HL-60 (cell line): ENCODE data around the gene EMC6.

Experiments
- DNase-seq, 2 experiments: peaks; one replicate each; pipeline ENCODE4 v3.0.0-alpha.2; 2010 to 2020; ENCODE audit warnings: low read depth in 1 of 2, low spot score in 1 of 2
- H3K27ac ChIP-seq: fragments of 250-450 bp; sonication (Bioruptor Pico); replicated peaks from 2 replicates; pipeline ENCODE4 v1.5.1; 2020; ENCODE audit warnings: mild to moderate bottlenecking, moderate library complexity
- H3K27me3 ChIP-seq: fragments of 250-450 bp; sonication (Bioruptor Pico); 2 replicates; pipeline ENCODE4 v1.5.1; 2021; ENCODE audit warnings: mild to moderate bottlenecking, moderate library complexity; ENCODE audit not compliant: insufficient read depth, poor library complexity, severe bottlenecking
- H3K4me3 ChIP-seq: replicated peaks from 2 replicates; pipeline ENCODE4 v1.5.1; 2011; ENCODE audit warnings: mild to moderate bottlenecking, control low read depth, low read length; ENCODE audit not compliant: insufficient read depth
- GABPA ChIP-seq: IDR thresholded peaks from 2 replicates; pipeline ENCODE4 v1.6.1; 2012; ENCODE audit warnings: low read depth
- POLR2AphosphoS5 ChIP-seq: IDR thresholded peaks from 2 replicates; pipeline ENCODE4 v1.6.1; 2012; ENCODE audit warnings: low read depth
- SPI1 ChIP-seq: IDR thresholded peaks from 2 replicates; pipeline ENCODE4 v1.6.1; 2012; ENCODE audit warnings: low read depth, mild to moderate bottlenecking, borderline replicate concordance
- TF ChIP-seq, protein P1 (sequence below): IDR thresholded peaks from one replicate; pipeline ENCODE4 v1.5.1; 2011; ENCODE audit warnings: low read length, control low read depth, inconsistent platforms; ENCODE audit not compliant: insufficient read depth
- TF ChIP-seq, protein P2 (sequence below): IDR thresholded peaks from 2 replicates; pipeline ENCODE4 v1.6.1; 2012; ENCODE audit warnings: low read depth; ENCODE audit not compliant: insufficient replicate concordance

EMC6 gene

DNA sequence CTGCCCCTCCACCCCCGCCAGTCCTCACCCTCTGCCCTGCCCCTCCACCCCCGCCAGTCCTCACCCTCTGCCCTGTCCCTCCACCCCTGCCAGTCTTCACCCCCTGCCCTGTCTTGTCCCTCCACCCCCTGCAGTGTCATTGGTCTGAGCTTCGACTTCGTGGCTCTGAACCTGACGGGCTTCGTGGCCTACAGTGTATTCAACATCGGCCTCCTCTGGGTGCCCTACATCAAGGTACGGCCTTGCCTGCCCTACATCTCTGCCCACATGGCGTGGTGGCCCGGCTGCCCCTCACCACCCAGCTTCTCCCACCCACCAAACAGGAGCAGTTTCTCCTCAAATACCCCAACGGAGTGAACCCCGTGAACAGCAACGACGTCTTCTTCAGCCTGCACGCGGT lies 12.3 kb upstream of the EMC6 start:
- no peak overlapping the region for H3K27ac ChIP-seq
- no peak for TF ChIP-seq POLR2AphosphoS5
- TF ChIP-seq, protein P1, sequence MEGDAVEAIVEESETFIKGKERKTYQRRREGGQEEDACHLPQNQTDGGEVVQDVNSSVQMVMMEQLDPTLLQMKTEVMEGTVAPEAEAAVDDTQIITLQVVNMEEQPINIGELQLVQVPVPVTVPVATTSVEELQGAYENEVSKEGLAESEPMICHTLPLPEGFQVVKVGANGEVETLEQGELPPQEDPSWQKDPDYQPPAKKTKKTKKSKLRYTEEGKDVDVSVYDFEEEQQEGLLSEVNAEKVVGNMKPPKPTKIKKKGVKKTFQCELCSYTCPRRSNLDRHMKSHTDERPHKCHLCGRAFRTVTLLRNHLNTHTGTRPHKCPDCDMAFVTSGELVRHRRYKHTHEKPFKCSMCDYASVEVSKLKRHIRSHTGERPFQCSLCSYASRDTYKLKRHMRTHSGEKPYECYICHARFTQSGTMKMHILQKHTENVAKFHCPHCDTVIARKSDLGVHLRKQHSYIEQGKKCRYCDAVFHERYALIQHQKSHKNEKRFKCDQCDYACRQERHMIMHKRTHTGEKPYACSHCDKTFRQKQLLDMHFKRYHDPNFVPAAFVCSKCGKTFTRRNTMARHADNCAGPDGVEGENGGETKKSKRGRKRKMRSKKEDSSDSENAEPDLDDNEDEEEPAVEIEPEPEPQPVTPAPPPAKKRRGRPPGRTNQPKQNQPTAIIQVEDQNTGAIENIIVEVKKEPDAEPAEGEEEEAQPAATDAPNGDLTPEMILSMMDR: no peak
- TF ChIP-seq, protein P2, sequence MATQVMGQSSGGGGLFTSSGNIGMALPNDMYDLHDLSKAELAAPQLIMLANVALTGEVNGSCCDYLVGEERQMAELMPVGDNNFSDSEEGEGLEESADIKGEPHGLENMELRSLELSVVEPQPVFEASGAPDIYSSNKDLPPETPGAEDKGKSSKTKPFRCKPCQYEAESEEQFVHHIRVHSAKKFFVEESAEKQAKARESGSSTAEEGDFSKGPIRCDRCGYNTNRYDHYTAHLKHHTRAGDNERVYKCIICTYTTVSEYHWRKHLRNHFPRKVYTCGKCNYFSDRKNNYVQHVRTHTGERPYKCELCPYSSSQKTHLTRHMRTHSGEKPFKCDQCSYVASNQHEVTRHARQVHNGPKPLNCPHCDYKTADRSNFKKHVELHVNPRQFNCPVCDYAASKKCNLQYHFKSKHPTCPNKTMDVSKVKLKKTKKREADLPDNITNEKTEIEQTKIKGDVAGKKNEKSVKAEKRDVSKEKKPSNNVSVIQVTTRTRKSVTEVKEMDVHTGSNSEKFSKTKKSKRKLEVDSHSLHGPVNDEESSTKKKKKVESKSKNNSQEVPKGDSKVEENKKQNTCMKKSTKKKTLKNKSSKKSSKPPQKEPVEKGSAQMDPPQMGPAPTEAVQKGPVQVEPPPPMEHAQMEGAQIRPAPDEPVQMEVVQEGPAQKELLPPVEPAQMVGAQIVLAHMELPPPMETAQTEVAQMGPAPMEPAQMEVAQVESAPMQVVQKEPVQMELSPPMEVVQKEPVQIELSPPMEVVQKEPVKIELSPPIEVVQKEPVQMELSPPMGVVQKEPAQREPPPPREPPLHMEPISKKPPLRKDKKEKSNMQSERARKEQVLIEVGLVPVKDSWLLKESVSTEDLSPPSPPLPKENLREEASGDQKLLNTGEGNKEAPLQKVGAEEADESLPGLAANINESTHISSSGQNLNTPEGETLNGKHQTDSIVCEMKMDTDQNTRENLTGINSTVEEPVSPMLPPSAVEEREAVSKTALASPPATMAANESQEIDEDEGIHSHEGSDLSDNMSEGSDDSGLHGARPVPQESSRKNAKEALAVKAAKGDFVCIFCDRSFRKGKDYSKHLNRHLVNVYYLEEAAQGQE: no peak
- no peak for TF ChIP-seq SPI1
- no peak for TF ChIP-seq GABPA
- DNase-seq: no peak

DNA sequence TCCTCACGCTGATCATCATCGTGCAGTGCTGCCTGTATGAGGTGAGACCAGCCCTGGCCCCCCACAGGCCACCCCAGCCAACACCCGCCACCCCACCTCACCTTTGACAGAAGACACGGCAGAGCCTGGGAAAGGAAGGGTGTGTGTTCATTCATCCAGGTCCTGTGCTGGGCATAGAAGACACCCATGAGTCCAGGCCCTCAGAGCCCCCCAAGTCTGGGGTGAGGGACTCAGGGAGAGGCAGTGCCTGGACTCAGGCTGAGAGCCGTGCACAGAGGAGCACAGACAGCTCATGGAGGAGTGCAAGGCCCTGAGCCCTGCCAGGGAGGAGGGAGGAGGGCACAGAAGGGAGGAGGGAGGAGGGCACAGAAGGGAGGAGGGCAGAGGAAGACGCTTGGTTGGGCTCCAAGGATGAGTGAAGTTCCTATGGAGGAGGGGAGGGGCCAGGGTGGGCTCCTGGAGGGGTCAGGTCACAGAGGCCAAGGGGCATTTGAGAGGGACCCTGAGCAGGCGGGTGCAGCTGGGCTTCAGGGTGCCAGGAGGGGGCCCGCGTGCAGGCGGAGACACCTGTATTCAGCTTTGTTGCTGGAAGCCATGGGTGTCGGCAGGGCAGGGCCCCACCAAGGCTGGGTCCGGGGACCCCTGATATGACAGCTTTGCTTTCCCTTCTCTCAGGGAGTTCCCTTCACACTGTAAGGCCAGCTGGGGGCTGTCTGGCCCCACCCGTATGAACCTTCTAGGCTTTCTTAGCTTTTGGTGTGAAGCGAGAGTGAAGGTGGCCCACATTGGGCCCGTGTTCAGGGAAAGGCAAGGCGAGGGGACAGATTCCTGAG lies 11.6 kb upstream of the EMC6 start:
- TF ChIP-seq SPI1: no peak
- Histone ChIP-seq H3K27ac (no peak overlapping the region), H3K4me3 (no peak overlapping the region), H3K27me3 (no peaks in the 10 kb centered on the region)
- no peak for DNase-seq

More for the DNA sequence above, 12.3 kb upstream of the EMC6 start:
- no peaks in the 10 kb centered on the region for H3K27me3 ChIP-seq
- no peak overlapping the region for H3K4me3 ChIP-seq

- DNase-seq: no peak
- no peak overlapping the region for H3K27ac ChIP-seq
- no peaks in the 10 kb centered on the region for H3K27me3 ChIP-seq
- H3K4me3 ChIP-seq: no peak overlapping the region
- TF ChIP-seq GABPA (no peak), SPI1 (no peak)
- TF ChIP-seq, protein P1: no peak
These were observed 11.1 kb upstream of the EMC6 start for GRCh38 chr17:3657588-3657869.

DNA sequence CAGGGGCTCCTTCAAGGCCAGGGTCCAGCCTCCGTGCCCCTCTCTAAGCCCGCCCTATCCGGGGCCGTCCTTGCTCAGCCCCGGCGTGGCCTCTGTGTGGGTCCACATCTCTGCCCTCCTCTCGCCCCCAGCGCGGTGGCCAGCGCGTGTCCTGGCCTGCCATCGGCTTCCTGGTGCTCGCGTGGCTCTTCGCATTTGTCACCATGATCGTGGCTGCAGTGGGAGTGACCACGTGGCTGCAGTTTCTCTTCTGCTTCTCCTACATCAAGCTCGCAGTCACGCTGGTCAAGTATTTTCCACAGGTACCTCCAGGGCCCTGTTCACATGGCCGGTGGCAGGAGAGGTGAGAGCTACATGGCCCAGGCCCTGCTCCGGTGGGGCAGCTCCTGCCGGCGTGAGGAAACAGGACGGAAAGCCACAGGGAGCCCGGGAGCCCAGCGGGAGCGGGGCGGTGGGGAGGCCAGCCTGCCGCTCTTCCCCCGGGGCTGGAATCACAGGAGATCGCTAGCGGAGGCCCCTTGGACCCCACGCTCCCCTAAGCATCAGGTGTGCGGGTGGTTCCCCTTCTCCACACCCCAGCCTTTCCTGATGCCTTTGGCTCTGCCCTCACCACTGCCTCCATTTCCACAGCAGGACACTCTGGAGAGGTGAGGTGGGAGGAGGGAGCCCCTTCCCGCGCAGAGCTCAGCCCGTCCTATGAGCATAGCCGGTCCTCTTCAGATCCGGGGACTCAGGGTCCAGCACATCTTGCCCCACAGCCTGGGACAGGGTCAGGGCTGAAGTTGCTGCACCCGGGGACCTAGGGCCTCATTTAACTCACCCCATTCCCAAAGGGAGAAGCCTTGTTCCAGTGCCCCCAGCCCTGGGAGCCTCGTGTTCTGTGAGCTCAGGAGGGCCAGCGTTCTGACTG lies 10.5 kb upstream of the EMC6 start:
- TF ChIP-seq, protein P1: no peak
- TF ChIP-seq, protein P2: no peak
- TF ChIP-seq GABPA: no peak
- TF ChIP-seq POLR2AphosphoS5: no peak
- TF ChIP-seq SPI1: no peak
- Histone ChIP-seq H3K4me3 (no peak overlapping the region), H3K27ac (no peak overlapping the region), H3K27me3 (no peaks in the 10 kb centered on the region)
- DNase-seq: no peak
